Prostate gland (tissue), 2 donors: Measurements from ENCODE around the gene FAM50B.

Experiments used
- CTCF ChIP-seq, 4 experiments: fragments of 200-600 bp in 2 of 4; fragments of 450-650 bp in 2 of 4; sonication (generic) in 2 of 4; IDR thresholded peaks; 1 replicate in 3 of 4; 2 replicates in 1 of 4; pipeline ENCODE4 v1.5.1; 2016 to 2019; ENCODE audit warnings: antibody characterized with exemption in 4 of 4, mild to moderate bottlenecking in 2 of 4, moderate library complexity in 2 of 4
- POLR2A ChIP-seq: fragments of 450-650 bp; IDR thresholded peaks from one replicate; pipeline ENCODE4 v1.6.1; 2016; ENCODE audit warnings: antibody characterized with exemption, mild to moderate bottlenecking

GRCh38 chr6:3812596-3812995 is 36.6 kb upstream of the FAM50B start:
- TF ChIP-seq POLR2A (no peak), CTCF (IDR thresholded peaks at IDR 0.05) (no peak)
